Naive thymus-derived CD4-positive, alpha-beta T cell (primary cell): Measurements from ENCODE around the gene FAM162B. TPM values are rescaled to one million over a fixed set of nuclear protein-coding genes. Genes with fewer than 3 reads are reported as not detected.

Source experiments
- ATAC-seq: fragments of 150-1000 bp; cut with Tn5 transposase; 2 replicates; pipeline ENCODE4 v1.10.0; 2021; ENCODE audit warnings: mild to moderate bottlenecking, moderate library complexity
- CTCF ChIA-PET: fragments of 350-600 bp; sonication (Branson Sonifier 250); formaldehyde crosslinking; loops from one replicate; lab custom pipeline; 2021; ENCODE audit warnings: antibody characterized with exemption; lab: Charles Lee
- POLR2A ChIA-PET: fragments of 350-600 bp; sonication (Branson Sonifier 250); formaldehyde crosslinking; loops from one replicate; lab custom pipeline; 2021; ENCODE audit warnings: antibody characterized with exemption, inconsistent platforms; lab: Charles Lee
- DNase-seq, 9 donors: peaks; one replicate each; pipeline versions ENCODE4 v3.0.0 to v3.0.0-alpha.2; 2020 to 2022; ENCODE audit warnings: mixed read lengths in 1 of 9
- H3K27ac ChIP-seq: one replicate; pipeline ENCODE4 v1.7.0; 2013; ENCODE audit warnings: mild to moderate bottlenecking, low read depth, low read length, moderate library complexity
- H3K27me3 ChIP-seq, 2 donors: one replicate each; pipeline ENCODE4 v1.7.0; 2013; ENCODE audit warnings: low read length in 2 of 2, mild to moderate bottlenecking in 2 of 2, moderate library complexity in 2 of 2; ENCODE audit not compliant: control insufficient read depth in 2 of 2, insufficient read depth in 2 of 2
- H3K36me3 ChIP-seq, 3 experiments: 1 replicate in 2 of 3; 2 replicates in 1 of 3; pipeline ENCODE4 v1.7.0; 2013; ENCODE audit warnings: low read length in 3 of 3, mild to moderate bottlenecking in 3 of 3, moderate library complexity in 1 of 3; ENCODE audit not compliant: insufficient read depth in 3 of 3, control insufficient read depth in 2 of 3
- H3K4me1 ChIP-seq, 2 donors: one replicate each; pipeline ENCODE4 v1.7.0; 2013; ENCODE audit warnings: low read length in 2 of 2, mild to moderate bottlenecking in 2 of 2, moderate library complexity in 1 of 2; ENCODE audit not compliant: control insufficient read depth in 2 of 2, insufficient read depth in 2 of 2
- H3K4me3 ChIP-seq: 2 replicates; pipeline ENCODE4 v1.7.0; 2013; ENCODE audit warnings: mild to moderate bottlenecking, low read length
- H3K9me3 ChIP-seq, 3 experiments: 1 replicate in 2 of 3; 2 replicates in 1 of 3; pipeline ENCODE4 v1.7.0; 2013; ENCODE audit warnings: low read length in 3 of 3; ENCODE audit not compliant: control insufficient read depth in 2 of 3
- H3K27ac Mint-ChIP-seq, 9 donors: one replicate each; pipeline ENCODE4 v1.8.0; 2020 to 2022; ENCODE audit warnings: mixed read lengths in 9 of 9, mild to moderate bottlenecking in 8 of 9, moderate library complexity in 5 of 9, inconsistent platforms in 2 of 9
- H3K27me3 Mint-ChIP-seq, 5 donors: one replicate each; pipeline ENCODE4 v1.8.0; 2021 to 2022; ENCODE audit warnings: mixed read lengths in 5 of 5, mild to moderate bottlenecking in 1 of 5
- H3K36me3 Mint-ChIP-seq, 5 donors: one replicate each; pipeline ENCODE4 v1.8.0; 2020 to 2022; ENCODE audit warnings: mixed read lengths in 5 of 5, mild to moderate bottlenecking in 3 of 5, inconsistent platforms in 1 of 5
- H3K4me1 Mint-ChIP-seq, 7 donors: one replicate each; pipeline ENCODE4 v1.8.0; 2020 to 2022; ENCODE audit warnings: mixed read lengths in 7 of 7, mild to moderate bottlenecking in 3 of 7, inconsistent platforms in 1 of 7
- H3K4me3 Mint-ChIP-seq, 10 donors: one replicate each; pipeline ENCODE4 v1.8.0; 2020 to 2022; ENCODE audit warnings: mild to moderate bottlenecking in 10 of 10, mixed read lengths in 10 of 10, moderate library complexity in 6 of 10, inconsistent platforms in 2 of 10
- H3K9me3 Mint-ChIP-seq, 11 donors: one replicate each; pipeline ENCODE4 v1.8.0; 2020 to 2022; ENCODE audit warnings: mixed read lengths in 11 of 11, mild to moderate bottlenecking in 4 of 11, inconsistent platforms in 1 of 11, moderate library complexity in 1 of 11
- intact Hi-C, 2 donors: fragments of 100-400 bp; cut with micrococcal nuclease; formaldehyde crosslinking; loops; one replicate each; pipeline ENCODE4 v1.15.1; 2023
- polyA plus RNA-seq, 2 donors: library from polyadenylated mRNA; unstranded; fragments of 300-500 nt; fragmentation: Illumina TruSeq; gene quantifications; one replicate each; pipeline ENCODE4 v1.2.3, GENCODE V29; 2021
- total RNA-seq, 6 experiments: library from RNA in 5 of 6; stranded (reverse) in 5 of 6; gene quantifications; 1 replicate in 5 of 6; 2 replicates in 1 of 6; pipeline ENCODE4 v1.2.3 and lab custom pipeline; 2021 to 2026

FAM162B gene
- total RNA-seq (not detected), polyA plus RNA-seq (not detected), total RNA-seq (lab: John Stamatoyannopoulos, UW) (not detected)

- CTCF ChIA-PET = no interaction called here
- H3K9me3 ChIP-seq = no peaks in the 10 kb centered on the region
Observed at GRCh38 chr6:116764961-116765841, at the start of gene FAM162B. FAM162B (minus strand) TSS chr6:116765719; CDS start chr6:116765576, 143 bp downstream.

GRCh38 chr6:116812051-116812650, 46.6 kb upstream of the FAM162B start:
- Mint-ChIP-seq H3K27ac (no peak overlapping the region), H3K4me1 (no peaks in the 10 kb centered on the region), H3K9me3 (peaks cover 0 to 40% (median 22%) of the 10 kb centered on the region in 11 donors), H3K36me3 (no peaks in the 10 kb centered on the region), H3K27me3 (peaks cover 0 to 25% (median 5%) of the 10 kb centered on the region in 5 donors), H3K4me3 (no peak overlapping the region)
- intact Hi-C loops = no loop called here
- no peak overlapping the region for H3K27ac ChIP-seq
- DNase-seq (no peak), ATAC-seq (no peak)
- ChIA-PET CTCF (no interaction called here), POLR2A (no interaction called here)
- H3K36me3 ChIP-seq = no peaks in the 10 kb centered on the region
- H3K9me3 ChIP-seq = peaks cover 0 to 10% (median 0%) of the 10 kb centered on the region in 3 experiments
- no peaks in the 10 kb centered on the region for H3K4me1 ChIP-seq
- H3K27me3 ChIP-seq = no peaks in the 10 kb centered on the region
- H3K4me3 ChIP-seq = no peak overlapping the region

More at GRCh38 chr6:116764961-116765841, at the start of gene FAM162B:
- H3K36me3 ChIP-seq = no peaks in the 10 kb centered on the region
- POLR2A ChIA-PET = no interaction called here
- H3K27me3 ChIP-seq = peaks cover 0 to 2% of the 10 kb centered on the region in 2 donors
- H3K36me3 Mint-ChIP-seq = peaks cover 0 to 5% (median 0%) of the 10 kb centered on the region in 5 donors
- intact Hi-C loops = no loop called here
- no peaks in the 10 kb centered on the region for H3K4me1 ChIP-seq
- H3K4me1 Mint-ChIP-seq = peaks cover 2 to 14% (median 13%) of the 10 kb centered on the region in 7 donors
- DNase-seq = peak in 1 of 9 donors; percentile 23
- peaks cover 0 to 1% (median 0%) of the 10 kb centered on the region in 11 donors for H3K9me3 Mint-ChIP-seq
- H3K27me3 Mint-ChIP-seq = peaks cover 49 to 73% (median 60%) of the 10 kb centered on the region in 5 donors
- H3K4me3 Mint-ChIP-seq = peak within 1 kb of the TSS; percentile 16 to 81 (median 70)
- H3K27ac ChIP-seq = no peak within 1 kb of the TSS
- no peak within 1 kb of the TSS for H3K4me3 ChIP-seq
- no peak within 1 kb of the TSS for H3K27ac Mint-ChIP-seq
- no peak for ATAC-seq

- no peak for DNase-seq
- ChIA-PET POLR2A (no interaction called here), CTCF (no interaction called here)
- peaks cover 0 to 3% (median 0%) of the 10 kb centered on the region in 5 donors for H3K36me3 Mint-ChIP-seq
- H3K27ac Mint-ChIP-seq = no peak overlapping the region
- H3K27me3 Mint-ChIP-seq = peaks cover 14 to 47% (median 24%) of the 10 kb centered on the region in 5 donors
- Histone ChIP-seq H3K4me3 (no peak overlapping the region), H3K27me3 (no peaks in the 10 kb centered on the region), H3K4me1 (no peaks in the 10 kb centered on the region), H3K27ac (no peak overlapping the region), H3K9me3 (no peaks in the 10 kb centered on the region), H3K36me3 (no peaks in the 10 kb centered on the region)
- H3K4me3 Mint-ChIP-seq = no peak overlapping the region
- peaks cover 0 to 10% (median 0%) of the 10 kb centered on the region in 11 donors for H3K9me3 Mint-ChIP-seq
- ATAC-seq = no peak
- peaks cover 0 to 2% (median 0%) of the 10 kb centered on the region in 7 donors for H3K4me1 Mint-ChIP-seq
- intact Hi-C loops = no loop called here
Observed at GRCh38 chr6:116801971-116802370, 36.5 kb upstream of the FAM162B start.

GRCh38 chr6:116799945-116800344, 34.4 kb upstream of the FAM162B start:
- Histone ChIP-seq H3K36me3 (no peaks in the 10 kb centered on the region), H3K4me3 (no peak overlapping the region), H3K27me3 (no peaks in the 10 kb centered on the region), H3K4me1 (no peaks in the 10 kb centered on the region), H3K9me3 (no peaks in the 10 kb centered on the region), H3K27ac (no peak overlapping the region)
- Mint-ChIP-seq H3K4me1 (peaks cover 0 to 2% (median 0%) of the 10 kb centered on the region in 7 donors), H3K4me3 (no peak overlapping the region), H3K36me3 (peaks cover 0 to 3% (median 0%) of the 10 kb centered on the region in 5 donors), H3K27me3 (peaks cover 14 to 38% (median 18%) of the 10 kb centered on the region in 5 donors), H3K27ac (no peak overlapping the region), H3K9me3 (peaks cover 0 to 10% (median 0%) of the 10 kb centered on the region in 11 donors)
- ATAC-seq (no peak), DNase-seq (no peak)
- CTCF ChIA-PET = no interaction called here
- POLR2A ChIA-PET = no interaction called here
- intact Hi-C loops = no loop called here

GRCh38 chr6:116797585-116797984, 32.1 kb upstream of the FAM162B start:
- Histone ChIP-seq H3K9me3 (no peaks in the 10 kb centered on the region), H3K4me1 (no peaks in the 10 kb centered on the region), H3K4me3 (no peak overlapping the region), H3K27me3 (no peaks in the 10 kb centered on the region), H3K27ac (no peak overlapping the region), H3K36me3 (no peaks in the 10 kb centered on the region)
- ATAC-seq (no peak), DNase-seq (no peak)
- CTCF ChIA-PET = no interaction called here
- Mint-ChIP-seq H3K9me3 (peaks cover 0 to 10% (median 0%) of the 10 kb centered on the region in 11 donors), H3K4me3 (no peak overlapping the region), H3K4me1 (peaks cover 0 to 2% (median 0%) of the 10 kb centered on the region in 7 donors), H3K27ac (no peak overlapping the region), H3K27me3 (peaks cover 8 to 38% (median 16%) of the 10 kb centered on the region in 5 donors), H3K36me3 (peaks cover 0 to 3% (median 0%) of the 10 kb centered on the region in 5 donors)
- POLR2A ChIA-PET = no interaction called here
- intact Hi-C loops = no loop called here

- Mint-ChIP-seq H3K27me3 (peaks cover 2 to 22% (median 13%) of the 10 kb centered on the region in 5 donors), H3K4me3 (no peak overlapping the region)
- CTCF ChIA-PET = no interaction called here
Observed at GRCh38 chr6:116793224-116793623, 27.7 kb upstream of the FAM162B start.

More at GRCh38 chr6:116793224-116793623, 27.7 kb upstream of the FAM162B start:
- peaks cover 0 to 3% (median 0%) of the 10 kb centered on the region in 5 donors for H3K36me3 Mint-ChIP-seq
- no peak overlapping the region for H3K27ac Mint-ChIP-seq
- intact Hi-C loops = no loop called here
- Histone ChIP-seq H3K27me3 (no peaks in the 10 kb centered on the region), H3K4me1 (no peaks in the 10 kb centered on the region), H3K36me3 (no peaks in the 10 kb centered on the region), H3K4me3 (no peak overlapping the region), H3K9me3 (no peaks in the 10 kb centered on the region), H3K27ac (no peak overlapping the region)
- POLR2A ChIA-PET = no interaction called here
- peaks cover 0 to 10% (median 0%) of the 10 kb centered on the region in 11 donors for H3K9me3 Mint-ChIP-seq
- H3K4me1 Mint-ChIP-seq = no peaks in the 10 kb centered on the region
- DNase-seq (no peak), ATAC-seq (no peak)
